GM19240 (cell line): ENCODE results near the gene KCNN4.
"Not testable (repeated sequence)": the region's sequence is repeated elsewhere in the genome, so short reads cannot be mapped to it uniquely, and the experiment has no call there.

Experiments
- DNase-seq: peaks from one replicate; pipeline ENCODE4 v3.0.0; 2011; ENCODE audit warnings: low spot score; ENCODE audit not compliant: insufficient read length

The KCNN4 gene

DNA sequence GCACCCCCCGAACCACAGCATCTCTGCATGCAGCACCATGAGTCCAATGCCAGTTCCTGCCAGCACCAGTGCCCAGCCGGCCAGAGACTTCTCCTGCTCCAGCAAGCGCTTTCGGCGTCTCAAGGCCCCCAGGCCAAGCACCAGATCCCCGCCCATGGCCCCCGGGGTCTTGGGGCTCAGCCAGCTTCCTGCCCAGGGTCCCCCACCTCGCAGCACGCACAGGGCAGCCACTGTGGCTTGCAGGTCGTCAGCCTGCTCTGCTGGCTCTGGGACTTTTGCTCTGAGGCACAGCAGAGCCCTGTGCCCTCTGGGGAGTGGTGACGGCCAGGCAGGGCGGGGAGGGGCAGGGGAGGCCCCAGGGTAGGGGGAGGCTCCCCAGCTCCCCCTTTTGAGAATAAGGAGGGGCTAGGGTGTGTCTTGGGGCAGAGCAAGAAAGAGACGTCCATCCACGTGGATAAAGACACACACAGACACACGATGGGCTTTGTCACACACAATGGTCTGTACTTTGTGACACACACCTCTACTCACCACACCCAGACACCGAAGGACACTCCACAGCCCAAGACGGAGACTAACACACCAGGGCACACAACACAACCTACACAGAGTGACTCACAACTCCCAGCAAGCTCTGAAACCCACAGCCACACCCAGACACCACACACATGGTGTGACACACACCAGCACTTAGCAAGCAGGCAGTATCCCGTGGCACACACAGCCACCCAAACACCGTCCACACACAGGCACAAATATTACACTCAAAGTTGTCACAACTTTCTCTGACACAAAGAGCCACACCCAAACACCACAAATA is at the start of gene KCNN4:
TSS of gene KCNN4 (minus strand) at position 268 of the 820 bp plus-strand sequence. CDS start at position 156, 112 bp downstream.
- DNase-seq: no peak

DNA sequence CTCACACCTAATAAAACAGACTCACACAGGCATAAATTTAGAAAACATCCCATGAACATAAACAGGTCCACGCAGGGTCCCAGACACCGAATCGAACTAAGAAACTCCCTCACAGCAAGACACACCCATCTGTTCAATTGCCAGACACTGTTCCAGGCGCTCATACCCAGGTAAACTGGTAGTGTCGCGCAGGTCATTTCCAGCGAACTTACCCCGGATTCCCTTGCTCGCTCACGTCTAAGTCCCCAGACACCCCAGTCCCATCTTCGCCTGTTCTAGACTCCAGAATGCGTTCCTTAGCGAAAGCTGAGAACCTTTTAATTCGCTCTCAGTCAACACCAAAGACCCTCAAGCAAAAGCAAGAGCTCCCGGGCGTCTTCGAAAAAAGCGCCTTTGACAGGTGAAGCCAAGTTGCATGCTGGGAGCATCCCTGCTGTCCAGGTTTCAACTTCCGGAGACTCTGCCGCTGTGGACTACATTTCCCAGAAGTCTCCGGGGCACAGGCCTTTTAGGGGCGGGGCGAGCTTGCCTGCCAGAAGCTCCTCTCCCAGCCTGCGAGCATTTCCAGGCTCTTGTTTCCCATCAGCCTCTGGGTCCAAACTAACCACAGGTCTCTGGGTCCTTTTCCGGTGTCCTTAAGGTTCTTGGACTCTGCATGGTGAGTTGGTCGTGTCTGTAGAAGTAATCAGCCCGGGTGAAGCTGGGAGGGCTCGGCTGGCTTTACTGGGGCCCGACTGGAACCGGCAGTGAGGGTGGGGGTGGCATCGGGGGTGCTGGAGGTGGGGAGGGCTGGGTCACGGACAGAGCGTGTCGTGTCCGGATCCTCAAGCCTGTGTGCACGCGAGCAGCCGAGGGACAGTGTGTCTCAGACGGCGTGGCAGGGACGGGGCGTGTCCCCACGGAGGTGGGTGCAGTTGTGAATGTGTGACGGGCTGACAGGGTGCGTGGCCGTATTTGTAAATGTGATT is 46.3 kb upstream of the KCNN4 start, which contains the start of gene ZNF283:
TSS of gene ZNF283 (plus strand) at position 535 of the 968 bp plus-strand sequence. CDS start 6,184 bp downstream, outside the sequence.
- DNase-seq: peak; percentile 57

DNA sequence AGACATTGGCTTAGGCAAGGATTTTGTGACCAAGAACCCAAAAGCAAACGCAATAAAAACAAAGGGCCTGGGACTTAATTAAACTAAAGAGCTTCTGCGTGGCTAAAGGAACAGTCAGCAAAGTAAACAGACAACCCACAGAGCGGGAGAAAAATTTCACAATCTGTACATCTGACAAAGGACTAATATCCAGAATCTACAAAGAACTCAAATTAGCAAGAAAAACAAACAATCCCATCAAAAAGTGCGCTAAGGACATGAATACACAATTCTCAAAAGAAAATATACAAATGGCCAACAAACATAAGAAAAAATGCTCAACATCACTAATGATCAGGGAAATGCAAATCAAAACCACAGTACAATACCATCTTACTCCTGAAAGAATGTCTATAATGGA is 43.8 kb upstream of the KCNN4 start:
- DNase-seq: not testable (repeated sequence)

GRCh38 chr19:43823856-43824255 is 43.1 kb upstream of the KCNN4 start:
- not testable (repeated sequence) for DNase-seq

GRCh38 chr19:43820884-43821215 is 40.1 kb upstream of the KCNN4 start:
- DNase-seq: no peak

DNA sequence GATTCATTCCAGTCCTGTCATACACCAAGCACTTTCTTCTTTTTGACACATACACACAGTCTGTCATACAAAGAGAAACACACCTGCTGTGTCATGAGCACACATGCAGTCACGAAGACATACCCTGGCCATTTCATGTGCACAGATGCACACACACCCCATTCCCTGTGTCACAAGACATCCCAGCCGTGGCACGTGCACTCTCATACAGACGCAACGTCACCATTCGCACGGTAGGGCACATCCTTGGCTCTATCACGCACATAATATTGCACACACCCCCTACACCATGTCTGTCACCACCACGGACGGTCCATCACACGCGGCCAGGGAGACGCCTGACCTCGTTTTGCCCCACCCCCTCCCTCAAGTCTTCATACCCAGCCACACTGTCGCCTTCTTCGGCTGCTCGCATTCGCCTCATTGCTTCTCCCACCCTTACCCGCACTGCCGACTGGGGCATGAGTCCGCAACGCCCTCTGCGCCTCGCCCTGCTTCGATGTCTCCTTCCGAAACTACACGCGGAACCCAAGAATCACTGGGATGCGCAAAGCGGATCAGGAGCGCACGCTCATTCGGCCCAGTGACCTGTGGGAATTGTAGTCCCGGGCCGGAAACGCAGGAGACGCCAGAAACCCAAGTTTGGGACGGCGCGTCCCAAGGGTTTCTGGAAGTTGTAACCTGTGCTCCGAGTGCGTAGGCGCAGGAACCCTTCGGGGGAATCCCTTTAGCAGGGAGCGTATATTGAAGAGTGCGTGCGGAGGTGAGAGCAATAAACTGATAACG is 39.5 kb upstream of the KCNN4 start:
- no peak for DNase-seq

GRCh38 chr19:43818500-43818899 is 37.7 kb upstream of the KCNN4 start:
- no peak for DNase-seq

DNA sequence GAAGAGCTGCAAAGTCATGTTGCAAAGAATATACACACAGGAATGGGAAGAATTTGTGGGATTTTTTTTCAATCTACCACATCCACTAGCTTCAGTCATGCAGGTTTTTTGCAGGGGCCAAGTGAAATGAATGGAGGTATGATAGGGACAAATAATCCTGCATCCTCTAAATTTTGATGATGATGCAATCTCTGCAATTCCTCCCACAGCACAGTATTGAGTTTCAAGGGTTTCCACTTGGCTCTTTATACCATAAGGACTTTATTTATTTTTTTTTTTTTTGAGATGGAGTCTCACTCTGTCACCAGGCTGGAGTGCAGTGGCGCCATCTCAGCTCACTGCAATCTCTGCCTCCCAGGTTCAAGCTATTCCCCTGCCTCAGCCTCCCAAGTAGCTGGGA is 36.7 kb upstream of the KCNN4 start:
- DNase-seq: not testable (repeated sequence)

DNA sequence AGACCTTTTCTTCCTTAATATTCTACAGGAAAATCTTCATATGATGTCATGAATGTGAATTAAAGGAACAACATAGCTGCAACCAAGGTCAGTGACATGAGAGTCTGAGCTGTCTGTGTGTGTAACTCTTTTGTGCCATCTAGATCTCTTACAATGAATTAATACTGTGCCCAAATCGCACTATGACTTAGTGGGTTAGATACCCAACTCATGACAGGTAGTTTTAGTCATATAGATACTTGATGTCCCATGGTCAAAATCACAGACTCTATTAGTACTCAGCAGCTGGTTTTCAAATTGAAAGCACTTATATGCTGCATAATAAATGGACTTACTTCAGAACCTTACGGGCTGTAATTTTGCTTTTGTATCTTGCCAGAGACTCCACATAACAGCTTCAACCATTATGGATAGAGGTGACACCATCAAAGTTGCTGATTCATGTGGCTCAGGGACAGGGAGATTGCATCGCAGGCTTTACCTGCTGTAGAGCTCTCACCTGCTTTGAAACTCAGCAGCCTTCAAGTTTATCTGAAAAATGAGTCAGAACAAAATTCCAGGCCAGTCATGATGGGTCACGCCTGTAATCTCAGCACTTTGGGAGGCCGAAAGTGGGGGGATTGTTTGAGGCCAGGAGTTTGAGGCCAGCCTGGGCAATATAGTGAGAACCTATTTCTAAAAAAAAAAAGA is 34.0 kb upstream of the KCNN4 start:
- DNase-seq: no peak

- no peak for DNase-seq
Measured at GRCh38 chr19:43812688-43813087, 31.9 kb upstream of the KCNN4 start.

GRCh38 chr19:43812259-43812658 is 31.5 kb upstream of the KCNN4 start:
- DNase-seq: no peak

DNA sequence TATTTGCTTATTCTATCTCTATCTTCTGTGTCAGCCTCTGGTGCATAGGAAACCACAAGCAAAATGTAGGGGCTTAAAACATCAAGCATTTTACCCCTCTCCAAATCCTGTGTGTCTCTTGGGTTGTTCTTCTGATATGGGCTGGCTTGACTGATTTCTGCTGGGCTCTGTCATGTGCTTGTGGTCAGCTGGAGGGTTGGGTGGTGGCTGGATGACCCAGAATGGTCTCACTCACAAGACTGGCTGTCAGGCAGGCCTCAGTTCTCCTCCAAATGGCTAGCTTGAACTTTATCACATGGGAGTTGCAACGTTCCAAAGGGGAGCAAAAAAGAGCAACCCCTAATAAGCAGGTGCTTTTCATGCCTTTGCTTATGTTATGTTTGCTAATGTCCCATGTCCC is 31.1 kb upstream of the KCNN4 start:
- no peak for DNase-seq

GRCh38 chr19:43809762-43810696 is 29.3 kb upstream of the KCNN4 start:
- no peak for DNase-seq

GRCh38 chr19:43807651-43808050 is 26.9 kb upstream of the KCNN4 start:
- DNase-seq: no peak

DNA sequence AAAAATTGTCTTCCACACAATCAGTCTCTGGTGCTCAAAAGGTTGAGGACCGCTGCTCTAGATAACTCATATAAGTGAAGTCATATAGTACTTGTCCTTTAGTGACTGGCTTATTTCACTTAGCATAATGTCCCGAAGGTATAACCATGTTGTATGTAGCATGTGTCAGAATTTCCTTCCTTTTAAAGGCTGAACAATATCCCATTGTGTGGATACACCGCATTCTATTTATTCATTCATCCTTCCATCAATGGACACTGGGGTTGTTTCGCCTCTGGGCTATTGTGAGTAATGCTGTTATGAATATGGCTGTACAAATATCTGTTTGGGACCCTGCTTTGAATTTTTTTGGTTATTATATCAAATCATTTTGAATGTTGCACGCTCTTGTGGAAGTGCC is 26.1 kb upstream of the KCNN4 start:
- DNase-seq: no peak

GRCh38 chr19:43806401-43806800 is 25.6 kb upstream of the KCNN4 start:
- not testable (repeated sequence) for DNase-seq

DNA sequence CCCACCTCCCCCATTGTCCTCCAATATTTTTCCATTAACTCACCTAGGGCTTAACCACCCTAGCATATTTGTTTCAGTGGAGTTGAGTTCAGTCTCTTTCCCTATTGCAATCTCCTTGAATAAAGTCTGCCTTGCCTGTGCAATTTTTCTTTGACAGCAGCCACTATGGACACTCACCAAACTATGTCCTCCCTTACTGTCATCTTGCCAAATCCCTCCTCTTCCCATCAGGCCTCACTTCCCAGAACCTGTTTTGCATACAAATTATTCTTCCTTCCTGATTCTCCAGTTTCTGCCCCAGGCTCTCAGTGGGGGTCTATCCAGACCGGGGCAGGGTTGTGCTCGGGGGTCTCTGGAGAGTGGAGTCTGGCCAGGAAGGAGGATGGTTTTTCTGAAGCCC is 23.7 kb upstream of the KCNN4 start:
- no peak for DNase-seq

- no peak for DNase-seq
Measured at GRCh38 chr19:43802216-43802951, 21.6 kb upstream of the KCNN4 start, which contains the start of gene LYPD5. LYPD5 (minus strand) TSS chr19:43802447; CDS start chr19:43802380, 67 bp downstream.
